SIG-M5 treated with dmso at 0.1 percent for 504 hours (cell line): ENCODE data around the gene KCNIP2.
A peak's percentile ranks its signal among the peaks of the same experiment; 100 is the strongest.
"Not testable (repeated sequence)": the region's sequence is repeated elsewhere in the genome, so short reads cannot be mapped to it uniquely, and the experiment has no call there.

ENCODE experiments used
- DNase-seq: peaks from one replicate; lab custom pipeline; 2025; ENCODE audit not compliant: unreplicated experiment; lab: John Stamatoyannopoulos, UW

The KCNIP2 gene

GRCh38 chr10:101828766-101829551, 14.6 kb downstream of the KCNIP2 start:
- no peak for DNase-seq

DNA sequence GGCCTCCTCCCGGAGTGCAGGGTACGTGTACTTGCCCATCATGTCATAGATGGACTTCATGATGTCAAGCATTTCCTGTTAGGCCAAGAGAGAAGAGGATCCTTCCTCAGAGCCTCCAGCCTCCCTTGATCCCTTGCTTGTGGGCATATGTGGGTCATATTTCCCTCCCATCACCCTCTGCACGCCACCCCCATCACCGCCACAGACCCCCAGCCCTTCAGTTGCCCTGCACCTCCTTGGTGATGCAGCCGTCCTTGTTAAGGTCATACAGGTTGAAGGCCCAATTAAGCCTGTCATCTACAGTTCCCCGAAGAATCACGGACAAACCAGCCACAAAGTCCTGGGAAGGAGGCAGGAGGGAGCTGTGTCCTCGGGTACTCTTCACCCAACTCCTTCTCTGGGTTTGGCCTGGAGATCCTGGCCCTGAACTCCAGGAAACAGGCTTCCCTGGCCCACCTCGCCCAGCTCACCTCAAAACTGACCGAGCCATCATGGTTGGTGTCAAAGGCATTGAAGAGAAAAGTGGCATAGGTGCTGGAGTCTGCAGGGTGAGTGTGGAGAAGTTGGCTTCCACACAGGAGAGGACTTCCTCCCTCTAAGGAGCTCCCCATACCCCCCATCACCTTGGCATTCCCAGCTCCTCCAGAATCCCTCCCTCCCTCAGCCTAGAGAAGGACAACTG, 15.5 kb downstream of the KCNIP2 start:
- no peak for DNase-seq

- no peak for DNase-seq
Measured at GRCh38 chr10:101826852-101827434, 16.7 kb downstream of the KCNIP2 start.

DNA sequence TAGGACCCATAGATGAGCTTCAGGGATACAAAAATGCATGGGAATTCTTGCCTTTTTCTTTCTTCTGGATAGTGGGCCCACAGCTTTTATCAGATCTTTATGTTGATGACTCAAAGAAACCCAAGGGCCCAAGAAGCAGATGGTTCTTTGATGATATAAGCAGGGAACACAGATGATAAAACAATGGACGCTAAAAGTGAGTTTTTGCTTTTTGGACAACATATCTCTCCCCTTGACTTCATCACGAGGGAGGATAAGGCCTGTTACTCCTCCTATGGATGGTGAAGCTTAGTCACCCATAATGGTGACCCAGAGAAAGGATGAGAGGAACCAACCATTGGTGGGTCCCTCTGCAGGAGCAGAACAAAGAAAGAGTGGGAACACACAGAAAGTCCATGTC, 18.9 kb downstream of the KCNIP2 start:
- no peak for DNase-seq

DNA sequence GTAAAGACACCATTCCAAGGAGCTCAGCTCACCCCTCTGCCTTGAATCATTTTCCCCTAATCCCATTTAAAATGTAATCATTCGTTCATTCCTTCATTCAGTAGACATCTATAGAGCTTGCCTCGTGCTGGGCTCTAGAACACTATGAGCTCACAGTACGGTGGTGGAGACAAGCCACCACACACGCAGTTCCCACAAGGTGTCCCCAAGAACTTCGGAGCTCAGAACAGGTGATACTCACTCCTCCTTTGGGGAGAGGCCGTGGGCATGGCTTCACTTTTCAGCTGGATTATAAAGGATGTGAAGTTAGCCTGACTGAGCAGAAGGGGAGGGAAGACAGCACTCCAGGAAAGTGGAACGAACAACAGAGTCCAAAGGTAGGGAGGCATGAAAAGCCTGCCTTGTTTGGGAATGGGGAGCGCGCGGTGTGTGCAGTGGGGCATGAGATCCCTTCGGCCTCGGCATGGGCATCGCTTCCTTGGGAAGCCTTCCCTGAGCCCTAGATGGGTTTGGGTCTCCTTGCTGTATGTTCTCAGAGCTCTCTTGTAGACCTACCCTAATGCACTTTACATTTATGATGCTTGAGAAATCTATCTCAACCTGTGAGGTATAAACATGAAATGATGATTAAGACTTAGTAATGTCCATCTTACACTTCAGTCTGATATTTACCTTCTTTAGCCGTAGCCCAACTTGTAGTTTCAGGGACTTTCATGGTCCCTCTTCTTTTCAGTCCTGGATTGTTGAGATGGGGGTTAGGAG, 24.5 kb downstream of the KCNIP2 start:
- DNase-seq = peak; percentile 53

DNA sequence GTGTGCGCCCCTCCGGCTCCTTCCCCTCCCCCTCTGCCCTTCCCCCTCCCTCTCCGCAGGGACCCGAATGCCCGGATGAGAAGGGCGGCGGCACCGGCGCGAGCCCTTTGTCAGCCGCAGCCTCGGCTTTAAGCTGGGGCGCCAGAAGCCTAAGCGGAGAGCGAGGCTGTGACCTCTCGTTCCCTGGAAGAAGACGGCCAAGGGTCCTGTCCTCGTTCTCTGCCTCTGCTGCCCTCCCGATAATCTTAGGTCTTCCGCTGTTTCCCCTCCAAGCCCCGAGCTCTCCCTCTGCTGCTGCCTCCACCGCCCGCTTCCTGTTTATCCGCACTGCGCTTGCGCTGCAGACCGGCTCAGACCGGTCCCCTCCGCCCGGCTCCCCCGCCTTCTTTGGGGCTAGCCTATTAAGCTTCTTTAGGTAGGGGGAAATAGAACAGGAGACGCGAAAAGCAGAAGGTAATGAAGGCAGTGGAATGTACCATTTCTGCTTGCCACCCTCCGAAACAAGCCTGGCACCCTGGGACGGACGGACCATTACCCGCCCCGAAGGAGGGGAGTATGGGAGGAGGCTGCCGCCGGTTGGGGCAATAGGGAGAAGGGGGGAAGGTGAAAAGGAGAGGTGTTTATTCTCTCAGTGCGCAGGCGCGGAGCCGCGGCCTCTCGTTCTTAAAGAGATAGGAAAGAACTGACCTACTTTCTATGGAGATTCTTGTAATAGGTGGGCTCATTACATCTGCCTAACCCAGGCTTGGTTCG, 25.3 kb downstream of the KCNIP2 start, which contains the start of gene OGA:
Gene OGA (minus strand): TSS at position 326 of the 753 bp plus-strand sequence. CDS start 422 bp downstream, outside the sequence.
- peak; percentile 99 for DNase-seq

- peak; percentile 51 for DNase-seq
Measured at GRCh38 chr10:101817337-101818118, 26.1 kb downstream of the KCNIP2 start.

- DNase-seq = no peak
Measured at GRCh38 chr10:101816913-101817336, 26.7 kb downstream of the KCNIP2 start.

DNA sequence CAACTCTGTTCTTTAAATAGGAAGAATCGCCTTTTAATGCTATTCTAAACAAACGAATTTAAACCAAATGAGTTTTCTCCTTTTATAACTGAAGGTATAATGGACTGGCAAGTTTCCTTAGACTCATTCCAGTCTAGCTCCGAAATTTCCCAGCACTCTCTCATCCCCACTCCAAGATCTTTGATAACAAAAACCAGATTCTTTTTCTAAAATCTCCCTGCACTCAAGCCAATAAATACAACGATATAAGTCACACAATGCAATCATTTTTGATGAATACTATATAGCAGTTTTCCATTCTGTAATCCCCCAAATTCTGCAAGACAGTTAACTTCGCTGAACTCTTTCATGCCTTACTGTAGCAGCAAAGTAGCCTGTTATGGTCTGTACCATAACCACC, 27.2 kb downstream of the KCNIP2 start:
- DNase-seq = no peak

DNA sequence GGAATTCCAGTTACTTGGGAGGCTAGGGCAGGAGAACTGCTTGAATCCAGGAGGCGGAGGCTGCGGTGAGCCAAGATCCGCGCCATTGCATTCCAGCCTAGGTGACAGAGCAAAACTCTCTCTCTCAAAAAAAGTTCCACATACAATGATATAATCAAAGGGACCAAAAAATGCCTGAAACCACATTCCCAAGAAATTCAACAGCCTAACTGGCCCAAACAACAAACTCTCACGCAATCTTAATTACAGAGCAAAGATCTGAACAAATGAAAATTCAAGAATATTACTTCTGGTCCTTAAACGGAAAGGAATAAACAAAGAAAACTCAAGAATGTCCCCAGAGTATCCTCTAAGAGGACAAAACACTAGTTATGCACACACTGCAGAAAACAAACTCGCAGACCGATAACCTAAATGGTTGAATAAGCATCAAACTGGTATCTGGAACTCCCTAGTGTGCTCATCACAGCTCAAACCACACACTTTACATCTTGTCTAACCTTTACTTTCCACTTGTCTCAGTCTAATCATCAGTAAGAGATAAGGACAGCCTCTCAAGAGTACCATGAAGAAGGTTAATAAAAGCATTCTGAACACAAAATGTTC, 29.0 kb downstream of the KCNIP2 start:
- DNase-seq = no peak

GRCh38 chr10:101812606-101813005, 31.0 kb downstream of the KCNIP2 start:
- no peak for DNase-seq

- DNase-seq = no peak
Measured at GRCh38 chr10:101807158-101807557, 36.4 kb downstream of the KCNIP2 start.

GRCh38 chr10:101803511-101803910, 40.1 kb downstream of the KCNIP2 start:
- DNase-seq = no peak

DNA sequence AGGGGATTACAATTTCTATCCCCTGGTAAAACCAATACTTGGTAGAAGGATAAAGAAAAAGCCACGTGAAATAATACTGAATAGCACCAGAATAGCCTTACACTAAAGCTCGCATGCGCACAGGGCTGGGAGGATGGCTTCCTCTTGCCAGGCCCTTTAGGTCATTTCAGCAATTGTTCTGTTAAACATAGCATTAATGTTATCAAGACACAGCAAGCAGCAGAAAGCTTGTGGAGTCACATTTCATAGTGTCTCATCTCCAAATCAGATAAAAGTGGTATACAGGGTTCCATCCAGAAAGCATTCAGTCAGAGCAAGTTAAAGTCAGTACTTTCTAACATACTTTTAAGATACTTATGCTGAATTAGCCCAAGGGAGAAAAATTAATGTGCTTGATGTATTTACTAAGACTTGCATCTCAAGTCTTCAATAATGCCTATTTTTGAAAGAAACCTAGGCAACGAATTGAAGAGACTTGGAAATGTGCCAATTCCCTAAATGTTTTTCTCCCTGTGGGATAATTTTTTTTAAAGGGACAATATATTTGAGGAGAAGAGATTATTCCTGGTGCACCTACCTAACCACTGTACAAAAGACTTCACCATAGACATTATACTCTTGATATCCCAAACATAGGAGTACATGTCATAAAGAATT, 46.1 kb downstream of the KCNIP2 start:
- no peak for DNase-seq

- no peak for DNase-seq
Measured at GRCh38 chr10:101793526-101793925, 50.1 kb downstream of the KCNIP2 start.

- no peak for DNase-seq
Measured at GRCh38 chr10:101789686-101790085, 53.9 kb downstream of the KCNIP2 start.

- not testable (repeated sequence) for DNase-seq
Measured at GRCh38 chr10:101789231-101789630, 54.4 kb downstream of the KCNIP2 start.

GRCh38 chr10:101785801-101786200, 57.8 kb downstream of the KCNIP2 start:
- DNase-seq = no peak

- DNase-seq = no peak
Measured at GRCh38 chr10:101784558-101784957, 59.0 kb downstream of the KCNIP2 start.
